Calu3 (cell line): ENCODE results near the gene TRIM23. TPM values are rescaled to one million over a fixed set of nuclear protein-coding genes. Genes with fewer than 3 reads are reported as not detected.

ENCODE experiments used
- BruUV-seq: library from RNA; stranded (reverse); fragments of 400-500 nt; replicated peaks from 2 replicates; lab custom pipeline; 2021; lab: Mats Ljungman, UMichigan
- CTCF ChIA-PET: fragments of 300-600 bp; sonication (Branson Sonifier 250); formaldehyde crosslinking; loops from one replicate; lab custom pipeline; 2022; ENCODE audit warnings: antibody characterized with exemption; lab: Charles Lee
- DNase-seq: peaks from one replicate; pipeline ENCODE4 v3.0.0; 2022
- H3K27ac Mint-ChIP-seq: one replicate; pipeline ENCODE4 v1.8.0; 2022; ENCODE audit warnings: mixed read lengths; ENCODE audit not compliant: unreplicated experiment
- H3K27me3 Mint-ChIP-seq: one replicate; pipeline ENCODE4 v1.8.0; 2022; ENCODE audit warnings: mixed read lengths; ENCODE audit not compliant: unreplicated experiment
- H3K36me3 Mint-ChIP-seq: one replicate; pipeline ENCODE4 v1.8.0; 2022; ENCODE audit warnings: mild to moderate bottlenecking, moderate library complexity, mixed read lengths; ENCODE audit not compliant: insufficient read depth, unreplicated experiment
- H3K4me1 Mint-ChIP-seq: one replicate; pipeline ENCODE4 v1.8.0; 2022; ENCODE audit warnings: mild to moderate bottlenecking, low read depth, mixed read lengths; ENCODE audit not compliant: unreplicated experiment
- H3K4me3 Mint-ChIP-seq: one replicate; pipeline ENCODE4 v1.8.0; 2022; ENCODE audit warnings: mild to moderate bottlenecking, low read depth, moderate library complexity, mixed read lengths; ENCODE audit not compliant: unreplicated experiment
- H3K9me3 Mint-ChIP-seq: one replicate; pipeline ENCODE4 v1.8.0; 2022; ENCODE audit warnings: low read depth, mixed read lengths; ENCODE audit not compliant: unreplicated experiment
- CTCF ChIP-seq: fragments of 200-600 bp; IDR thresholded peaks from one replicate; pipeline ENCODE4 v1.8.0; 2022; ENCODE audit warnings: antibody characterized with exemption; ENCODE audit not compliant: unreplicated experiment
- intact Hi-C: fragments of 100-400 bp; cut with micrococcal nuclease; formaldehyde crosslinking; loops from one replicate; pipeline ENCODE4 v1.10.0; 2022; ENCODE audit not compliant: unreplicated experiment
- total RNA-seq: library from RNA; stranded (reverse); gene quantifications from 2 replicates; pipeline ENCODE4 v1.2.3, GENCODE V29; 2022

TRIM23 gene
- total RNA-seq, 1 experiment from 2014 or later, result 12.5 TPM

GRCh38 chr5:65654713-65655112 lies 30.6 kb upstream of the TRIM23 start:
- no peaks in the 10 kb centered on the region for H3K4me1 Mint-ChIP-seq
- H3K36me3 Mint-ChIP-seq, result peaks cover 5% of the 10 kb centered on the region
- TF ChIP-seq CTCF, result no peak
- CTCF ChIA-PET, result no interaction called here
- H3K4me3 Mint-ChIP-seq, result no peak overlapping the region
- no peaks in the 10 kb centered on the region for H3K9me3 Mint-ChIP-seq
- intact Hi-C loops, result no loop called here
- no TSS peak for BruUV-seq
- H3K27me3 Mint-ChIP-seq, result no peaks in the 10 kb centered on the region
- H3K27ac Mint-ChIP-seq, result no peak overlapping the region
- no peak for DNase-seq

- BruUV-seq, result no TSS peak
- Mint-ChIP-seq H3K36me3 (peaks cover 5% of the 10 kb centered on the region), H3K4me3 (no peak overlapping the region), H3K27ac (no peak overlapping the region), H3K4me1 (no peaks in the 10 kb centered on the region), H3K9me3 (no peaks in the 10 kb centered on the region), H3K27me3 (no peaks in the 10 kb centered on the region)
- DNase-seq, result no peak
- CTCF ChIA-PET, result no interaction called here
- intact Hi-C loops, result no loop called here
- no peak for TF ChIP-seq CTCF
Observed at GRCh38 chr5:65651144-65651543, 27.0 kb upstream of the TRIM23 start.

- Mint-ChIP-seq H3K9me3 (no peaks in the 10 kb centered on the region), H3K27ac (no peak overlapping the region), H3K4me3 (no peak overlapping the region), H3K27me3 (no peaks in the 10 kb centered on the region), H3K36me3 (peaks cover 5% of the 10 kb centered on the region), H3K4me1 (no peaks in the 10 kb centered on the region)
- no TSS peak for BruUV-seq
- CTCF ChIA-PET, result interaction anchor here (0.6 kb wide), 1 partner anchor 902 kb away, joined by 3 read pairs; no protein-coding TSS in a partner anchor
- TF ChIP-seq CTCF, result no peak
- intact Hi-C loops, result no loop called here
- no peak for DNase-seq
Observed at GRCh38 chr5:65647941-65648340, 23.8 kb upstream of the TRIM23 start.

- CTCF ChIA-PET, result no interaction called here
- H3K4me1 Mint-ChIP-seq, result no peaks in the 10 kb centered on the region
- no peak for DNase-seq
- H3K27me3 Mint-ChIP-seq, result no peaks in the 10 kb centered on the region
- peaks cover 5% of the 10 kb centered on the region for H3K36me3 Mint-ChIP-seq
- intact Hi-C loops, result no loop called here
- no peaks in the 10 kb centered on the region for H3K9me3 Mint-ChIP-seq
- no peak for TF ChIP-seq CTCF
- no peak overlapping the region for H3K27ac Mint-ChIP-seq
- no peak overlapping the region for H3K4me3 Mint-ChIP-seq
- no TSS peak for BruUV-seq
Observed at GRCh38 chr5:65646938-65647337, 22.8 kb upstream of the TRIM23 start.

GRCh38 chr5:65640240-65640639 lies 16.1 kb upstream of the TRIM23 start:
- intact Hi-C loops, result no loop called here
- CTCF ChIA-PET, result no interaction called here
- no peak for DNase-seq
- Mint-ChIP-seq H3K27me3 (no peaks in the 10 kb centered on the region), H3K4me3 (no peak overlapping the region), H3K27ac (no peak overlapping the region), H3K36me3 (peaks cover 4% of the 10 kb centered on the region), H3K4me1 (no peaks in the 10 kb centered on the region), H3K9me3 (peaks cover 2% of the 10 kb centered on the region)
- no TSS peak for BruUV-seq
- no peak for TF ChIP-seq CTCF
